Coronary artery (tissue), 2 donors: ENCODE measurements around the gene TAX1BP1.

Source experiments
- DNase-seq: peaks from one replicate; pipeline ENCODE4 v3.0.0-alpha.2; 2017; ENCODE audit warnings: low spot score
- H3K27ac ChIP-seq, 2 donors: fragments of 200-600 bp; sonication (generic); one replicate each; pipeline ENCODE4 v1.5.1; 2016 to 2019
- H3K4me3 ChIP-seq: fragments of 200-600 bp; sonication (generic); 2 replicates; pipeline ENCODE4 v1.5.1; 2016; ENCODE audit warnings: mild to moderate bottlenecking, moderate library complexity
- CTCF ChIP-seq: fragments of 200-600 bp; sonication (generic); IDR thresholded peaks from one replicate; pipeline ENCODE4 v1.5.1; 2019; ENCODE audit warnings: antibody characterized with exemption

The TAX1BP1 gene

DNA sequence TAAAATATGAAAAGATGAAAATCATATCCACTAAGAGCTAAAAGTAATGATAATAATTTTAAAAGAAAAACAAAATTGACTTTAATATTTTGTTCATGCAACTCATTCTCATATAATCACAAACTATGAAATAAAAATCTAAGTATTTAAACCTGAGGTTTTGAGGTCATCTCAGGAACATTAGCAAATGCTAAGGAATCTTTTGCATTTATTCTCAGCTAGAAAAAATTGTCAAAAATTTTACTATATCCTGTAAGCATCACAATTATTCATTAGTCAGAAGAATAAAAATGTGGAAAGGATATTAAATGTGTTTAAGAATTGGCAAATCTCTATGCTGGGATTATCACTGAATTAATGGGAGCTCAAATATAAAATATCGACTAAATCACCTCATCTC, 36.8 kb upstream of the TAX1BP1 start:
- no peak overlapping the region for H3K27ac ChIP-seq
- DNase-seq: no peak
- TF ChIP-seq CTCF: no peak
- no peak overlapping the region for H3K4me3 ChIP-seq

DNA sequence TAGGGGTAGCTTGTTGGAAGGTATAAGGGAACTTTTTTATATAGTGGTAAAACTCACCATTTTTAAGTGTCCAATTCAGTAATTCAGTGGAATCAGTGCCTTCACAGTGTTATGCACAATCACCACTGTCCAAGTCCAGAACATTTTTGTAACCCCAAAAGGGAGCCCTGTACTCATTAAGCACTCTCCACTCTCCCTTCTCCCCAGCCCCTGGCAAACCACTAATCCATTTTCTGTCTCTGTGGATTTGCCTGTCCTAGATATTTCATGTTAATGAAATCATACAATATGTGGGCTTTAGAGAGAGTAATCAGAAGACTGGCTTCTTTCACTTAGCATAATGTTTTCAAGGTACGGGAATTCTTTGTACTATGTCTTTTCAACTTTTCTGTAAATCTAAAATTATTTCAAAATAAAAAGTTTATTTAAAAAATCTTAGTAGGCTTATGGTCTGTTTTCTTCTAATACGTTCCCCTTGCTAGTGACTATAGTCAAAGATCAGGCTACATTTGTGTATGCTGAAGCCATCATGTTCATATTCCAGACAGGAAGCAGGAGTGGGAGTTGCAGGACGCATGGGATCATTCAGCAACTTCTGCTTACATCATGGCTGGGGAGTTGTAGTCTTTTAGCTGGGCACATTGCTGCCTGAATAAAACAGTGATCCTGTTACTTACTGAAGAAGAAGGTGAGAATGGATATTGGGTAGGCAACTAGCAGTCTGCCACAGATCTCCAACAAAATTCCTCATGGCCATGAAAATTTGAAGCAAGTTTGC, 35.4 kb upstream of the TAX1BP1 start:
- TF ChIP-seq CTCF: no peak
- Histone ChIP-seq H3K4me3 (no peak overlapping the region), H3K27ac (no peak overlapping the region)
- DNase-seq: no peak

- DNase-seq: no peak
- no peak for TF ChIP-seq CTCF
- no peak overlapping the region for H3K4me3 ChIP-seq
- H3K27ac ChIP-seq: no peak overlapping the region
Measured at GRCh38 chr7:27705200-27705594, 34.8 kb upstream of the TAX1BP1 start.

GRCh38 chr7:27708485-27708884, 31.5 kb upstream of the TAX1BP1 start:
- H3K4me3 ChIP-seq: no peak overlapping the region
- no peak for TF ChIP-seq CTCF
- DNase-seq: no peak
- H3K27ac ChIP-seq: no peak overlapping the region

DNA sequence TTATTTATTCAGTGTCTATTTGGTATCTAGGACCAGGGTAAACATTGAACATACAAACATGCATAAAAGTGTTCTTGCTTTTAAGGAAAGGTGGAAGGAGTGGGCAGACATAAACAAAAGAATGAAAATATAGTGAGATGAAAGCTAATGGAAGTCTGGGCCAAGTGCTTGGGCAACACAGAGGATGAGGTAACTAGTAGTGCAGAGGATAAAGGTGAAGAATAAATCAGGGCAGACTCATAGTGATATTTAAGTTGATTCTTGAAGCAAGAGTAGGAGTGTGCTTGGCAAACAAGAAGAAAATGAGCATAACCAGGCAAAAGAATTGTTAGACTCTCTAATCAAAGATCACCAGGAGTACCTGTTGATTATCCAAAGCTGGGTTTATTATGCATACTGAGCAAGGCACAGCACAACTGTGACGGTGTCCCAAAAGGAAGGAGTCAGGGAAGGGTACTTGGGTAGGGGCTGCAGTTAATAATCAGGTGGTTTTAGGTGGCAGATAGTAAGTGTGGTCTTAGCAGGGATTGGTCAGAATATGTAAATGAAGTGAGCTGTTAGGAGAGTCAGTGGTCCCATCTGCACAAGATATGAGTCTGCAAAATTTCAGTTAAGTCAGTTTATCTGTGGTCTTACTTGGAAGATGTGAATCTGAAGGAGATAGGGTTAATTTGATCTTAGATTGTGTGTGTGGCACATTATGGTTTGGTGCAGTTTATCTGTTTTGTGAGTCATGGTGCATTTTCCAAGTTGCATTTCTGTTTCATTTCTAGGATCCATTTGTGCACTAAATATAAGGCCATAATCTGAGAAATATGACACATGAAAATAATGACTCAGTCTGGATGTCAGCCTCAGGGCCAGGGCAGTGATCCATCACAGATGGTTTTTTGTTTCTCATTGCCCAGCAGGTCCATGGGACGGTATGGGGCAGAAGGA, 30.6 kb upstream of the TAX1BP1 start:
- H3K4me3 ChIP-seq: no peak overlapping the region
- H3K27ac ChIP-seq: peak overlapping the region in 1 of 2 donors; percentile 50
- no peak for DNase-seq
- TF ChIP-seq CTCF: no peak

DNA sequence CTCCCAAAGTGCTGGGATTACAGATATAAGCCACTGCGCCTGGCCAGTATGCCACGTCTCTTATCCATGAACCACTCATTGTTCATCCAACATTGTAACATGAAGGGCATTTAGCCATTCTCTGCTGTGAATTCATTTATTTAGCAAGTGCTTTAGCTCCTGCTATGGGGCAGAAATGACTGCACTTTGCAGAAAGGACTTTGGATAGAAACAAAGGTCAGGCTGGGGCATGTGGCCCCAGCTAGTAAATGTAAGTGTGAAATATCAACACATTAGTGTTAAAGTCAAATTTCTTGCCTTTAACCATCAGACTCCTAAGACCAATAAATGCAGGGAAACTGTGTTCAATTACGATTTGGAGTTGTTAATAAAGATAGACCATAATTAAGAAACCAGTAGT, 27.7 kb upstream of the TAX1BP1 start:
- no peak for TF ChIP-seq CTCF
- DNase-seq: no peak
- Histone ChIP-seq H3K4me3 (no peak overlapping the region), H3K27ac (no peak overlapping the region)
